GM19043 (cell line): Measurements from ENCODE around the gene RARB.

Source experiments
- ATAC-seq: cut with Tn5 transposase; IDR thresholded peaks from one replicate; pipeline ENCODE4 v1.9.1; 2021; ENCODE audit warnings: low read depth; ENCODE audit not compliant: unreplicated experiment

Gene RARB

GRCh38 chr3:25589104-25589782 lies 161.2 kb downstream of the RARB start:
- no peak for ATAC-seq

GRCh38 chr3:25589783-25590258 lies 161.8 kb downstream of the RARB start:
- no peak for ATAC-seq

GRCh38 chr3:25592510-25592968 lies 164.5 kb downstream of the RARB start:
- no peak for ATAC-seq

- no peak for ATAC-seq
Measured at GRCh38 chr3:25593001-25593400, 164.9 kb downstream of the RARB start.

GRCh38 chr3:25594007-25594502 lies 166.0 kb downstream of the RARB start:
- peak; percentile 42 for ATAC-seq

GRCh38 chr3:25597535-25598101 lies 169.6 kb downstream of the RARB start:
- no peak for ATAC-seq

- ATAC-seq: no peak
Measured at GRCh38 chr3:25603703-25604102, 175.6 kb downstream of the RARB start.

- ATAC-seq: no peak
Measured at GRCh38 chr3:25604107-25604805, 176.2 kb downstream of the RARB start.

- ATAC-seq: no peak
Measured at GRCh38 chr3:25610167-25610566, 182.1 kb downstream of the RARB start.

GRCh38 chr3:25610779-25611178 lies 182.7 kb downstream of the RARB start:
- ATAC-seq: no peak

GRCh38 chr3:25611193-25611592 lies 183.1 kb downstream of the RARB start:
- no peak for ATAC-seq

GRCh38 chr3:25618028-25618427 lies 190.0 kb downstream of the RARB start:
- no peak for ATAC-seq

- ATAC-seq: no peak
Measured at GRCh38 chr3:25619382-25619781, 191.3 kb downstream of the RARB start.

GRCh38 chr3:25620493-25620892 lies 192.4 kb downstream of the RARB start:
- no peak for ATAC-seq

- ATAC-seq: no peak
Measured at GRCh38 chr3:25621087-25621486, 193.0 kb downstream of the RARB start.

GRCh38 chr3:25631989-25632388 lies 203.9 kb downstream of the RARB start:
- ATAC-seq: no peak

GRCh38 chr3:25633919-25634318 lies 205.9 kb downstream of the RARB start:
- no peak for ATAC-seq

- ATAC-seq: no peak
Measured at GRCh38 chr3:25635038-25635437, 207.0 kb downstream of the RARB start.
